Naive thymus-derived CD4-positive, alpha-beta T cell (primary cell): ENCODE results near the gene ZNF415. TPM values are rescaled to one million over a fixed set of nuclear protein-coding genes. Genes with fewer than 3 reads are reported as not detected.
"Not testable (repeated sequence)": the region's sequence is repeated elsewhere in the genome, so short reads cannot be mapped to it uniquely, and the experiment has no call there.

Source experiments
- ATAC-seq: fragments of 150-1000 bp; cut with Tn5 transposase; 2 replicates; pipeline ENCODE4 v1.10.0; 2021; ENCODE audit warnings: mild to moderate bottlenecking, moderate library complexity
- CTCF ChIA-PET: fragments of 350-600 bp; sonication (Branson Sonifier 250); formaldehyde crosslinking; loops from one replicate; lab custom pipeline; 2021; ENCODE audit warnings: antibody characterized with exemption; lab: Charles Lee
- POLR2A ChIA-PET: fragments of 350-600 bp; sonication (Branson Sonifier 250); formaldehyde crosslinking; loops from one replicate; lab custom pipeline; 2021; ENCODE audit warnings: antibody characterized with exemption, inconsistent platforms; lab: Charles Lee
- DNase-seq, 9 donors: peaks; one replicate each; pipeline versions ENCODE4 v3.0.0 to v3.0.0-alpha.2; 2020 to 2022; ENCODE audit warnings: mixed read lengths in 1 of 9
- H3K27ac ChIP-seq: one replicate; pipeline ENCODE4 v1.7.0; 2013; ENCODE audit warnings: mild to moderate bottlenecking, low read depth, low read length, moderate library complexity
- H3K27me3 ChIP-seq, 2 donors: one replicate each; pipeline ENCODE4 v1.7.0; 2013; ENCODE audit warnings: low read length in 2 of 2, mild to moderate bottlenecking in 2 of 2, moderate library complexity in 2 of 2; ENCODE audit not compliant: control insufficient read depth in 2 of 2, insufficient read depth in 2 of 2
- H3K36me3 ChIP-seq, 3 experiments: 1 replicate in 2 of 3; 2 replicates in 1 of 3; pipeline ENCODE4 v1.7.0; 2013; ENCODE audit warnings: low read length in 3 of 3, mild to moderate bottlenecking in 3 of 3, moderate library complexity in 1 of 3; ENCODE audit not compliant: insufficient read depth in 3 of 3, control insufficient read depth in 2 of 3
- H3K4me1 ChIP-seq, 2 donors: one replicate each; pipeline ENCODE4 v1.7.0; 2013; ENCODE audit warnings: low read length in 2 of 2, mild to moderate bottlenecking in 2 of 2, moderate library complexity in 1 of 2; ENCODE audit not compliant: control insufficient read depth in 2 of 2, insufficient read depth in 2 of 2
- H3K4me3 ChIP-seq: 2 replicates; pipeline ENCODE4 v1.7.0; 2013; ENCODE audit warnings: mild to moderate bottlenecking, low read length
- H3K9me3 ChIP-seq, 3 experiments: 1 replicate in 2 of 3; 2 replicates in 1 of 3; pipeline ENCODE4 v1.7.0; 2013; ENCODE audit warnings: low read length in 3 of 3; ENCODE audit not compliant: control insufficient read depth in 2 of 3
- H3K27ac Mint-ChIP-seq, 9 donors: one replicate each; pipeline ENCODE4 v1.8.0; 2020 to 2022; ENCODE audit warnings: mixed read lengths in 9 of 9, mild to moderate bottlenecking in 8 of 9, moderate library complexity in 5 of 9, inconsistent platforms in 2 of 9
- H3K27me3 Mint-ChIP-seq, 5 donors: one replicate each; pipeline ENCODE4 v1.8.0; 2021 to 2022; ENCODE audit warnings: mixed read lengths in 5 of 5, mild to moderate bottlenecking in 1 of 5
- H3K36me3 Mint-ChIP-seq, 5 donors: one replicate each; pipeline ENCODE4 v1.8.0; 2020 to 2022; ENCODE audit warnings: mixed read lengths in 5 of 5, mild to moderate bottlenecking in 3 of 5, inconsistent platforms in 1 of 5
- H3K4me1 Mint-ChIP-seq, 7 donors: one replicate each; pipeline ENCODE4 v1.8.0; 2020 to 2022; ENCODE audit warnings: mixed read lengths in 7 of 7, mild to moderate bottlenecking in 3 of 7, inconsistent platforms in 1 of 7
- H3K4me3 Mint-ChIP-seq, 10 donors: one replicate each; pipeline ENCODE4 v1.8.0; 2020 to 2022; ENCODE audit warnings: mild to moderate bottlenecking in 10 of 10, mixed read lengths in 10 of 10, moderate library complexity in 6 of 10, inconsistent platforms in 2 of 10
- H3K9me3 Mint-ChIP-seq, 11 donors: one replicate each; pipeline ENCODE4 v1.8.0; 2020 to 2022; ENCODE audit warnings: mixed read lengths in 11 of 11, mild to moderate bottlenecking in 4 of 11, inconsistent platforms in 1 of 11, moderate library complexity in 1 of 11
- intact Hi-C, 2 donors: fragments of 100-400 bp; cut with micrococcal nuclease; formaldehyde crosslinking; loops; one replicate each; pipeline ENCODE4 v1.15.1; 2023
- polyA plus RNA-seq, 2 donors: library from polyadenylated mRNA; unstranded; fragments of 300-500 nt; fragmentation: Illumina TruSeq; gene quantifications; one replicate each; pipeline ENCODE4 v1.2.3, GENCODE V29; 2021
- total RNA-seq, 6 experiments: library from RNA in 5 of 6; stranded (reverse) in 5 of 6; gene quantifications; 1 replicate in 5 of 6; 2 replicates in 1 of 6; pipeline ENCODE4 v1.2.3 and lab custom pipeline; 2021 to 2026

ZNF415 gene
- total and polyA plus RNA-seq, 7 experiments from 2014 or later = 0.58 to 3.6 (median 1.2) TPM

GRCh38 chr19:53101518-53101917 lies 31.2 kb downstream of the ZNF415 start:
- H3K9me3 Mint-ChIP-seq = peaks cover 0 to 52% (median 12%) of the 10 kb centered on the region in 11 donors
- POLR2A ChIA-PET = interaction anchor here (0.6 to 1.2 kb wide), 8 partner anchors 11 to 1059 kb away, joined by 3 to 4 read pairs (median 3); partner anchors contain the start of genes ZNF320, ZNF347 and ZNF528
- Histone ChIP-seq H3K4me1 (peaks cover 13 to 15% of the 10 kb centered on the region in 2 donors), H3K36me3 (peaks cover 0 to 23% (median 0%) of the 10 kb centered on the region in 3 experiments), H3K9me3 (no peaks in the 10 kb centered on the region), H3K27me3 (no peaks in the 10 kb centered on the region), H3K4me3 (no peak overlapping the region), H3K27ac (no peak overlapping the region)
- peak overlapping the region in 8 of 9 donors; percentile 79 to 97 (median 94) for H3K27ac Mint-ChIP-seq
- ATAC-seq (no peak), DNase-seq (peak in 2 of 9 donors; percentile 5 to 7)
- peaks cover 29 to 51% (median 38%) of the 10 kb centered on the region in 7 donors for H3K4me1 Mint-ChIP-seq
- intact Hi-C loops = loop anchor here (5.0 kb wide), 5 partner anchors 266 to 1346 kb away; partner anchors contain the start of genes LENG8 (in 1 of the 2), ZNF525 (in 1 of the 2), ZNF765 (in 1 of the 2) and ZNF83 (in 1 of the 2)
- CTCF ChIA-PET = no interaction called here
- H3K4me3 Mint-ChIP-seq = peak overlapping the region; percentile 85 to 97 (median 88)
- H3K36me3 Mint-ChIP-seq = peaks cover 18 to 52% (median 45%) of the 10 kb centered on the region in 5 donors
- H3K27me3 Mint-ChIP-seq = no peaks in the 10 kb centered on the region

DNA sequence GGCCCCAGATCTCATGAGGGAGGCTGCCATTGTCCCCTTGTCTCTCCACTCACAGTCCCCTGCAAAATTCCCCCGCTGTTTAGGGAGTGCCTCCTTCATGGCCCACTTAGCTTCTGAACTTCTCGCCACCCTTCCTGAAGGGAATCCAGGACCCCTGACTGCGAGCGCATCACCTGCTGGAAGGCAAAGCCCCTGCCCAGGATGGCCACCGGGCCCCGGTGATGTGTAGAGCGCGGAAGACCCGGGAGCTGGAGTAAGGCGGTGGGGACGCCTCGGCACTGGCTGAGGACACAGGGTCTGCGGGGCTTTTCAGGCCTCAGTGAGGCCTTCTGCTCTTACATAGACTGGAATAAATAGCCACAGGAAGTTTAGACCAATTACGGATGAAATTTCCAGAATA lies 34.1 kb downstream of the ZNF415 start:
- CTCF ChIA-PET, H3K27me3 Mint-ChIP-seq, DNase-seq, H3K27me3 ChIP-seq, intact Hi-C loops, H3K27ac ChIP-seq, H3K9me3 ChIP-seq, ATAC-seq, H3K4me3 ChIP-seq: not testable (repeated sequence)
- H3K4me1 ChIP-seq = peaks cover 13 to 15% of the 10 kb centered on the region in 2 donors
- Mint-ChIP-seq H3K4me3 (peak overlapping the region in 1 of 10 donors; percentile 57), H3K9me3 (peaks cover 0 to 72% (median 13%) of the 10 kb centered on the region in 11 donors), H3K4me1 (peaks cover 30 to 53% (median 40%) of the 10 kb centered on the region in 7 donors), H3K36me3 (peaks cover 25 to 77% (median 64%) of the 10 kb centered on the region in 5 donors), H3K27ac (peak overlapping the region in 1 of 9 donors; percentile 62)
- POLR2A ChIA-PET = interaction anchor here (0.5 kb wide), 1 partner anchor 27 kb away, joined by 3 read pairs; no protein-coding TSS in a partner anchor
- peaks cover 0 to 30% (median 0%) of the 10 kb centered on the region in 3 experiments for H3K36me3 ChIP-seq

- Mint-ChIP-seq H3K4me3 (peak overlapping the region in 1 of 10 donors; percentile 18), H3K9me3 (peaks cover 0 to 78% (median 13%) of the 10 kb centered on the region in 11 donors), H3K4me1 (peaks cover 23 to 47% (median 35%) of the 10 kb centered on the region in 7 donors), H3K36me3 (peaks cover 27 to 86% (median 72%) of the 10 kb centered on the region in 5 donors)
- H3K27me3 ChIP-seq, H3K27ac Mint-ChIP-seq, POLR2A ChIA-PET, H3K9me3 ChIP-seq, intact Hi-C loops, CTCF ChIA-PET, H3K27ac ChIP-seq, ATAC-seq, DNase-seq, H3K4me1 ChIP-seq, H3K27me3 Mint-ChIP-seq, H3K4me3 ChIP-seq: not testable (repeated sequence)
- peaks cover 0 to 37% (median 0%) of the 10 kb centered on the region in 3 experiments for H3K36me3 ChIP-seq
Measured at GRCh38 chr19:53096982-53097690, 35.6 kb downstream of the ZNF415 start.

DNA sequence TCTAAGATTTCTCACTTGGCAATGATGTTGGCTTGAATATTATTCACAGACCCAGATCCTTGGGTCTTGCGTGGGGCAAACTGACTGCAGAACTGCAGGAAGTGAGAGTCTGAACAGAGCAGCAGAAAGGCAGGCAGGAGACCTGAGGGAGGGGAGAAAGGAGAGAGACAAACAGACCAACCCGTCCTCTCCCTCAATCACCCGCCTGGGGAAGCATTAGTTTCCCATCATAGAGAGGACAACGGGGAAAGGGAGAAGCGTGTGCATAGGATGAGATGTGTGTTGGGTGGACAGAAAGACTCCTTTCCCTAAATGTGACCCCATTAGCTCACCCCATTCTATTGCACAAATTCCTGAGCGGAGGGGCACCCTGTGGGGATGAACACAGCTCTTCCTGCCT lies 36.1 kb downstream of the ZNF415 start:
- H3K36me3 ChIP-seq = peaks cover 0 to 39% (median under 1%) of the 10 kb centered on the region in 3 experiments
- POLR2A ChIA-PET, DNase-seq, H3K4me3 Mint-ChIP-seq, H3K27ac Mint-ChIP-seq, ATAC-seq, H3K9me3 ChIP-seq, intact Hi-C loops, H3K27me3 ChIP-seq, H3K4me3 ChIP-seq, H3K27ac ChIP-seq, H3K4me1 ChIP-seq, CTCF ChIA-PET, H3K27me3 Mint-ChIP-seq: not testable (repeated sequence)
- Mint-ChIP-seq H3K9me3 (peaks cover 0 to 76% (median 13%) of the 10 kb centered on the region in 11 donors), H3K36me3 (peaks cover 27 to 86% (median 71%) of the 10 kb centered on the region in 5 donors), H3K4me1 (peaks cover 18 to 41% (median 30%) of the 10 kb centered on the region in 7 donors)

GRCh38 chr19:53094754-53095575 lies 37.7 kb downstream of the ZNF415 start:
- H3K9me3 ChIP-seq = no peaks in the 10 kb centered on the region
- POLR2A ChIA-PET = no interaction called here
- CTCF ChIA-PET = no interaction called here
- peaks cover 0 to 82% (median 11%) of the 10 kb centered on the region in 11 donors for H3K9me3 Mint-ChIP-seq
- H3K4me3 Mint-ChIP-seq = no peak overlapping the region
- no peaks in the 10 kb centered on the region for H3K27me3 Mint-ChIP-seq
- peaks cover 12 to 39% (median 28%) of the 10 kb centered on the region in 7 donors for H3K4me1 Mint-ChIP-seq
- ATAC-seq = no peak
- no peaks in the 10 kb centered on the region for H3K27me3 ChIP-seq
- H3K4me1 ChIP-seq = no peaks in the 10 kb centered on the region
- no peak overlapping the region for H3K4me3 ChIP-seq
- peaks cover 5 to 53% (median 12%) of the 10 kb centered on the region in 3 experiments for H3K36me3 ChIP-seq
- no peak overlapping the region for H3K27ac ChIP-seq
- DNase-seq = no peak
- peaks cover 33 to 89% (median 82%) of the 10 kb centered on the region in 5 donors for H3K36me3 Mint-ChIP-seq
- intact Hi-C loops = no loop called here
- peak overlapping the region in 2 of 9 donors; percentile 52 to 73 for H3K27ac Mint-ChIP-seq

GRCh38 chr19:53092723-53093122 lies 40.0 kb downstream of the ZNF415 start:
- Histone ChIP-seq H3K27ac (no peak overlapping the region), H3K9me3 (no peaks in the 10 kb centered on the region), H3K36me3 (peaks cover 9 to 57% (median 14%) of the 10 kb centered on the region in 3 experiments), H3K4me3 (no peak overlapping the region), H3K27me3 (no peaks in the 10 kb centered on the region), H3K4me1 (no peaks in the 10 kb centered on the region)
- H3K4me3 Mint-ChIP-seq = no peak overlapping the region
- no peaks in the 10 kb centered on the region for H3K27me3 Mint-ChIP-seq
- no peak overlapping the region for H3K27ac Mint-ChIP-seq
- ChIA-PET POLR2A (no interaction called here), CTCF (no interaction called here)
- H3K9me3 Mint-ChIP-seq = peaks cover 0 to 79% (median 12%) of the 10 kb centered on the region in 11 donors
- peaks cover 31 to 89% (median 83%) of the 10 kb centered on the region in 5 donors for H3K36me3 Mint-ChIP-seq
- peaks cover 0 to 24% (median 14%) of the 10 kb centered on the region in 7 donors for H3K4me1 Mint-ChIP-seq
- no peak for DNase-seq
- no peak for ATAC-seq
- intact Hi-C loops = no loop called here
